Measurements from ENCODE around the gene ARHGEF26. TPM values are rescaled to one million over a fixed set of nuclear protein-coding genes. Genes with fewer than 3 reads are reported as not detected.

Gene ARHGEF26
- total RNA-seq, 2 donors from 2014 or later = 6.9 to 8.1 TPM

DNA sequence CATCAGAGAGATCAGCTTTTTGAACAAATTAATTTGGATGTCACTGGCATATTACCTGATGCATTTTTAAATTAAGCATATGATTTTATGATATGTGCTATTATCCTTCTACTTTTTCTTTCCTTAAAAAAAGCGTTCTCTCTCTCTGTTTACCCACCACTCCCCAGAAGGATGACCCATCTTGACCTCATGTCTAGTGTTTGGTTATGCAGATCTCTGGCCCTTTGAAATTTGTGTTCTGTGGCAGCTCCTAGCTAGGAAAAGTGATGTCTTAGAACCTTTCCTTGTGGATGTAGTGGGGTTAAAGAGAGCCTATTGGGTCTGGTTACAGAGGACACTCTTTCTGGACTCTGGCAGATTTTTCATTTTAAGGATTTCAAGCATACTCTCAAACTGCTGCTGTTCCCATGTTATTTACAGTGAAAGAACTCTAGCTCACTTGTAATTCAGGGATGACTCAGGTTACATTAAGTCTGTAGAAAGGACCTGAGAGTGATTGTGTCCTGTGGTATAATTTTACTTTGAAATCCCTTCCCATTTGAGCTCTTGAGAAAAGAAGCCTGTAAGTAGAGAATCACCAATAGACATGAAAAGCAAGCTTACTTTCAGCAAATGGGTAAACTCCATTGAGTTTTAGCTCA is 23.8 kb downstream of the ARHGEF26 start:
- DNase-seq (ENCODE audit: low spot score) = no peak
- H3K36me3 ChIP-seq = no peaks in the 10 kb centered on the region
- H3K27me3 ChIP-seq = no peaks in the 10 kb centered on the region
- TF ChIP-seq, protein P1, sequence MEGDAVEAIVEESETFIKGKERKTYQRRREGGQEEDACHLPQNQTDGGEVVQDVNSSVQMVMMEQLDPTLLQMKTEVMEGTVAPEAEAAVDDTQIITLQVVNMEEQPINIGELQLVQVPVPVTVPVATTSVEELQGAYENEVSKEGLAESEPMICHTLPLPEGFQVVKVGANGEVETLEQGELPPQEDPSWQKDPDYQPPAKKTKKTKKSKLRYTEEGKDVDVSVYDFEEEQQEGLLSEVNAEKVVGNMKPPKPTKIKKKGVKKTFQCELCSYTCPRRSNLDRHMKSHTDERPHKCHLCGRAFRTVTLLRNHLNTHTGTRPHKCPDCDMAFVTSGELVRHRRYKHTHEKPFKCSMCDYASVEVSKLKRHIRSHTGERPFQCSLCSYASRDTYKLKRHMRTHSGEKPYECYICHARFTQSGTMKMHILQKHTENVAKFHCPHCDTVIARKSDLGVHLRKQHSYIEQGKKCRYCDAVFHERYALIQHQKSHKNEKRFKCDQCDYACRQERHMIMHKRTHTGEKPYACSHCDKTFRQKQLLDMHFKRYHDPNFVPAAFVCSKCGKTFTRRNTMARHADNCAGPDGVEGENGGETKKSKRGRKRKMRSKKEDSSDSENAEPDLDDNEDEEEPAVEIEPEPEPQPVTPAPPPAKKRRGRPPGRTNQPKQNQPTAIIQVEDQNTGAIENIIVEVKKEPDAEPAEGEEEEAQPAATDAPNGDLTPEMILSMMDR (IDR thresholded peaks at IDR 0.05) = no peak
- H3K4me3 ChIP-seq = no peak overlapping the region
- no peaks in the 10 kb centered on the region for H3K9me3 ChIP-seq
- no peaks in the 10 kb centered on the region for H3K4me1 ChIP-seq
- no peak overlapping the region for H3K27ac ChIP-seq

DNA sequence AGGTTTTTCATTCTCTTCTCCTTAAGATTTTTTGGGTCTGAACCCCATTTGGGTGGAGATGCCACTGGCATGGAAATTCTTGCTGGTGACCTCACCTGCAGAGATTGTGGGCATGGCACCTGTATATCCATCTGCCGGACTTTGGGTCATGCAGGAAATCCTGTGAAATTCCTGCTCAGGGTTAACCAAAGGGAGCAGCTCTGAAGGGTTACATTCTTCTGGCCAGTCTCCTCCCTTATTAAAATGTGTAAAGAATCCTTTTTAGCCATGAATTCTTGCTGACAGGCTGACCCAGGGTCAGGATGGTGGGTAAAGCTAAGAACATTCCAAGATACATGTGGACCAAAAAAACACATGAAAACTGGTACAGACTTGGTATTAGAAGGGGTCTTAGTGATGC is 27.4 kb downstream of the ARHGEF26 start:
- no peak for DNase-seq (ENCODE audit: low spot score)
- Histone ChIP-seq H3K27ac (no peak overlapping the region), H3K27me3 (no peaks in the 10 kb centered on the region), H3K4me3 (no peak overlapping the region), H3K9me3 (no peaks in the 10 kb centered on the region), H3K36me3 (peaks cover 5% of the 10 kb centered on the region), H3K4me1 (no peaks in the 10 kb centered on the region)
- TF ChIP-seq, protein P1 (IDR thresholded peaks at IDR 0.05) = no peak

GRCh38 chr3:154149286-154149685 is 28.1 kb downstream of the ARHGEF26 start:
- Histone ChIP-seq H3K9me3 (no peaks in the 10 kb centered on the region), H3K27me3 (no peaks in the 10 kb centered on the region), H3K4me3 (no peak overlapping the region), H3K4me1 (no peaks in the 10 kb centered on the region), H3K36me3 (peaks cover 5% of the 10 kb centered on the region), H3K27ac (no peak overlapping the region)
- TF ChIP-seq, protein P1 (IDR thresholded peaks at IDR 0.05) = no peak
- DNase-seq (ENCODE audit: low spot score) = no peak

- H3K36me3 ChIP-seq = peaks cover 5% of the 10 kb centered on the region
Observed at GRCh38 chr3:154151969-154152368, 30.8 kb downstream of the ARHGEF26 start.

GRCh38 chr3:154152741-154153140 is 31.6 kb downstream of the ARHGEF26 start:
- no peaks in the 10 kb centered on the region for H3K9me3 ChIP-seq
- TF ChIP-seq, protein P1 (IDR thresholded peaks at IDR 0.05) = no peak
- no peaks in the 10 kb centered on the region for H3K4me1 ChIP-seq
- H3K4me3 ChIP-seq = no peak overlapping the region
- H3K36me3 ChIP-seq = peaks cover 5% of the 10 kb centered on the region
- H3K27ac ChIP-seq = no peak overlapping the region
- no peak for DNase-seq (ENCODE audit: low spot score)
- no peaks in the 10 kb centered on the region for H3K27me3 ChIP-seq

More at GRCh38 chr3:154151969-154152368, 30.8 kb downstream of the ARHGEF26 start:
- Histone ChIP-seq H3K4me1 (no peaks in the 10 kb centered on the region), H3K4me3 (no peak overlapping the region), H3K27me3 (no peaks in the 10 kb centered on the region), H3K9me3 (no peaks in the 10 kb centered on the region), H3K27ac (no peak overlapping the region)
- DNase-seq (ENCODE audit: low spot score) = no peak
- TF ChIP-seq, protein P1 (IDR thresholded peaks at IDR 0.05) = no peak

DNA sequence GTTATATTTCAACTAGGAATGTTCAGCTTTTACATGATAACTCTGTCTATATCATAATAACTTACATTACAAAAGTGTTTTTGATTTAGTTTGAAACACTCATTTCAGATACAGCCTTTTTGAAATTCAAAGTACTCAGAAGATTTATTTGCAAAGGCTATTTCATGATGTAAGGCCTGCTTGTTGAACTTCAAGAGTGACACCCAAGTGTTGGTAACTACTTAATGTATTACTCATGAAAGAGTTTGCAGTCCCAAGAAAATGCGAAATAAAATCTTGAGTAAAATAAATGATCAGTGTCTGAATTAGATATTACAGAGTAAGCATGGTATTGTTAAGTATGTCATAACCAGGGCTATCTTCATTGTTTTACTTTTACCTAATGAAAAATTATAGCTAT is 35.3 kb downstream of the ARHGEF26 start:
- Histone ChIP-seq H3K36me3 (peaks cover 5% of the 10 kb centered on the region), H3K9me3 (no peaks in the 10 kb centered on the region), H3K27ac (no peak overlapping the region), H3K4me3 (no peak overlapping the region), H3K4me1 (no peaks in the 10 kb centered on the region), H3K27me3 (no peaks in the 10 kb centered on the region)
- TF ChIP-seq, protein P1 (IDR thresholded peaks at IDR 0.05) = no peak
- DNase-seq (ENCODE audit: low spot score) = no peak
